ENCODE data around the gene TTLL1. TPM values are rescaled to one million over a fixed set of nuclear protein-coding genes. Genes with fewer than 3 reads are reported as not detected.

TTLL1 gene
- polyA plus RNA-seq, 3 donors, result 2.7 to 7.9 (median 2.9) TPM

GRCh38 chr22:43005106-43005505 lies 84.1 kb downstream of the TTLL1 start:
- no peak overlapping the region for H3K27ac ChIP-seq (ENCODE audit: low read depth, low read length)
- WGBS, 3 donors, result 42 to 78% (median 74%) methylated on average over 2 of the region's 2 CpGs

- no peak overlapping the region for H3K27ac ChIP-seq (ENCODE audit: low read depth, low read length)
- 52 to 56% (median 56%) methylated on average over 13 of the region's 13 CpGs for WGBS, 3 donors
Observed at GRCh38 chr22:43004362-43005035, 84.7 kb downstream of the TTLL1 start.

- WGBS, 3 donors, result 25 to 43% (median 42%) methylated on average over 5 of the region's 5 CpGs
- H3K27ac ChIP-seq (ENCODE audit: low read depth, low read length), result no peak overlapping the region
Observed at GRCh38 chr22:43002202-43002586, 87.0 kb downstream of the TTLL1 start.

GRCh38 chr22:43001271-43002201 lies 87.7 kb downstream of the TTLL1 start:
- no peak overlapping the region for H3K27ac ChIP-seq (ENCODE audit: low read depth, low read length)
- 35 to 47% (median 41%) methylated on average over 3 of the region's 3 CpGs for WGBS, 3 donors

- WGBS, 3 donors, result 77 to 91% (median 77%) methylated on average over 8 of the region's 8 CpGs
- H3K27ac ChIP-seq (ENCODE audit: low read depth, low read length), result no peak overlapping the region
Observed at GRCh38 chr22:43000441-43001175, 88.6 kb downstream of the TTLL1 start.

- WGBS, 3 donors, result 68 to 80% (median 73%) methylated on average over 6 of the region's 6 CpGs
- no peak overlapping the region for H3K27ac ChIP-seq (ENCODE audit: low read depth, low read length)
Observed at GRCh38 chr22:42997582-42998090, 91.6 kb downstream of the TTLL1 start.

DNA sequence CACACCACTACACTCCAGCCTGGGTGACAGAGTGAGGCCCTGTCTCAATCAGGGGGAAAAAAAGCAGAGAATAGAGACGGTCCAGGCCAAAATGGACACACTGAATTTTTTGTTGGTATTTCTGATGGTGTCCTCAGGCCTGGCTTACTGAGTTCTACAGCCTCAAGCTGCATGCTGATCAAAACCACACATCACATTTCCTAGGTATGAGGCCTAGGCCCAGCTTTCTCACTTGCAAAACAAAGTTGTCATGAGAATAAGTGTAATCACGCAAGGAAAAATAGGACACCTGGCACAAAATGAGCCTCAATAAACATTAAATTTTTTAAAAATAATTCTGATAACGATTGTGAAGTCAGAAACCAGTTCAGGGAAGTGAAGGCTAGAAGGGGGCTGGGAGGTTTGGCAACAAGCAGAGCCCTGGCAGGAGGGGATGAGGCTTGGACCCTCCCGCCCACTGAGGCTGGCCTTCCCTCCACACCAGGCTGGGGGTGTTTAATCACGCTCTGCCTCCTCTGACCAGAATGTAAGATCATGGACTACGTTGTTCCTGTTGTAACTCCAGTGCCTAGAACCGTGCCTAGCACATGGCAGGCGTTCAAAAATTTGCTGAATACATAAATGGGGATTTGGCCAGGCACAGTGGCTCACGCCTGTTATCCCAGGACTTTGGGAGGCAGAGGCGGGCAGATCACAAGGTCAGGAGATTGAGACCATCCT lies 92.4 kb downstream of the TTLL1 start:
- WGBS, 3 donors, result 32 to 61% (median 56%) methylated on average over 10 of the region's 10 CpGs

GRCh38 chr22:42995654-42996053 lies 93.5 kb downstream of the TTLL1 start:
- WGBS, 3 donors, result 36 to 84% (median 81%) methylated on average over 7 of the region's 7 CpGs
- H3K27ac ChIP-seq (ENCODE audit: low read depth, low read length), result peak overlapping the region; percentile 81

More for the DNA sequence above, 92.4 kb downstream of the TTLL1 start:
- H3K27ac ChIP-seq (ENCODE audit: low read depth, low read length), result no peak overlapping the region

DNA sequence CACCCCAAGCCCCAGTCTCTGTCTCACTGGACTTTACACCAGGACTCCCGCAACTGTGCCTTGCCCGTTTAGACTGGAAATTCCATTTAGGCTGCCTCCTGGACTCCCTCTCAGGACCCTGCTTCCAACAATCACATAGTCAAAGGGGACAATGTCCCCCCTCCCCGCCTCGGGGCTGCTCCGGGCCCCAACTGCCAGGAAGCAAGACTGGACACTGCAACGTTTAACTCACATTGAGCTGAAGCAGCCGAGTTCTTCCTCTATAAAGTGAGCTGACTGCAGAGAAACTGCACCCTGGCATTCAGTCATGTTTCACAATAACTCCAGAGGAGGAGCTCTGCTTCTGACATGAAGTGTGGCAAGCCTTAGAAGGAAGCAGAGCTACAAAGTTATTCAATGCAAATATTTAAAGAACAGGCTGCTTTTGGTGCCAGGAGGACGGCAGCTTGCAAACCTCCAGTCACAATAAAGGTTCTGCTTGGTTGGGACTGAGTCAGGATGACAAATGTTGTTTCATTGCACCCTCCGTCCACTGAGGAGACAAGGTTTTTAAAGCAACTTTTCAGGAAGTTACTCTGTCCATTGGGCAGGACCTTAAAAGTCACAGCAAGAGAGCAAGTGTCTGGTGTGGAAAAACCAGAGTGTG lies 94.2 kb downstream of the TTLL1 start:
- H3K27ac ChIP-seq (ENCODE audit: low read depth, low read length), result peak overlapping the region; percentile 82
- 10 to 25% (median 25%) methylated on average over 9 of the region's 9 CpGs for WGBS, 3 donors

- 73 to 90% (median 79%) methylated on average over 12 of the region's 12 CpGs for WGBS, 3 donors
- peak overlapping the region; percentile 82 for H3K27ac ChIP-seq (ENCODE audit: low read depth, low read length)
Observed at GRCh38 chr22:42994276-42994916, 94.8 kb downstream of the TTLL1 start.

DNA sequence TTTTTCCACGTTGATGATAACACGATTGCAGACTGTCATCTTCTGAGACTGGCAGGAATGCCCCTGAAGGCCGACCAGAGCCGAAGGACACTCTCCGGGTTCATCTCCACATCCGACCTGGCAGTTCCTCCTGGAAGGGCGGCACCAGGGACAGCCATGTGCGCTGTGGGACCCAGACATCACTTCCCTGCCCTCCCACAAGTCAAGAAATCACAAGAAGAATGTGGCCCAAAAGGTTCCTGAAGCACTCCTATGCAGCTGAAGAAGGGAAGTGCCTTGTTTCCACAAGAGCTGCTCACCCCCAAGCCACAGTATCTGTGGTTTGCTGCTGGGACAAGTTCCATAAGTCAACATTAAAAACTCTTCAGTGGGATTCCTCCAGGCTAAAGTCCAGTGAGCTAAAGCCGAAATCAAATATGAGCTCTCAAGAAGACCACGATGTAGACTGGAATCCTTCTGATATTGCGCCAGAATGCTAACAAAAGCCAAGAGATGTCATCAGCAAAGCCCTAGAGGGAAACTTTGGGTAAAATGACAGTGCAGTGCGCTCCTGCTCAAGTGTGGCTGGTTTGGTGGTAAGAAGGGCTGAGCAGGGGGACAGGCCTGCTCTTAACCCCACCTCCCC lies 95.4 kb downstream of the TTLL1 start:
- H3K27ac ChIP-seq (ENCODE audit: low read depth, low read length), result no peak overlapping the region
- WGBS, 3 donors, result 52 to 60% (median 56%) methylated on average over 12 of the region's 12 CpGs

- WGBS, 3 donors, result 66 to 75% (median 70%) methylated on average over 9 of the region's 9 CpGs
- no peak overlapping the region for H3K27ac ChIP-seq (ENCODE audit: low read depth, low read length)
Observed at GRCh38 chr22:42992886-42993479, 96.2 kb downstream of the TTLL1 start.

- H3K27ac ChIP-seq (ENCODE audit: low read depth, low read length), result no peak overlapping the region
- WGBS, 3 donors, result 93 to 100% (median 97%) methylated on average over 3 of the region's 3 CpGs
Observed at GRCh38 chr22:42992092-42992491, 97.1 kb downstream of the TTLL1 start.

- WGBS, 3 donors, result 19 to 83% (median 73%) methylated on average over 5 of the region's 5 CpGs
- no peak overlapping the region for H3K27ac ChIP-seq (ENCODE audit: low read depth, low read length)
Observed at GRCh38 chr22:42991010-42991651, 98.1 kb downstream of the TTLL1 start.

DNA sequence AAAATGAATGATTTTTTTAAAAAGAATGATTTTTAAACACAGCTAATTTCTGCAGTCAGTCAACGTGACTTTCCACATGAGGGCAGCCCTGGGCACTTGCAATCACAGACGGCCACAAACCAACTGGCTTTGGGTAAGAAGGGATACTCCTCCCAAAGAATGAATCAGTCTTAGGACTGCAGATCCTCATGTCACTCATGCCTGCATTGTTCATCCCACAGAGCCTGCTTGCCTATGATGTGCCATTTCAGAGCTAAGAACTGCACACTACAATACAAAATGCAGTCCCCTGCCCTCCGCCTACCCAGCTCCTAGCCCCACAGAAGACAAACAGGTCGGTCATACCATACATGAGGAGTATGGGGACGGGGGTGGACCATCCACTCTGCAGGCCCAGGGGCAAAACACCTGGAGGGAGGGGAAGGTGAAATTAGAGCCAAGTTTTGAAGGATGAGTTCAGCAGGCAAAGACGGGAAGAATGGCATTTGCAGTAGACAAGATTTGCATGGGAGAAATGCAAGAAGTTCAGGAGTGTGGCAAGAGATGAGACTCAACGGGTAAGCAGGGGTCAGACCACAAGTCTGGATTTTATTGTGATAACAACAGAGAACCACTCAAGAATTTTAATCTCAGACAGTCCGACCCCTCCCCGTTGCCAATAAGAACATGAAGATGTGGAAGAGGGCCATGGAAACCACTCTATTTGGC lies 98.9 kb downstream of the TTLL1 start:
- 54 to 76% (median 73%) methylated on average over 9 of the region's 9 CpGs for WGBS, 3 donors
- H3K27ac ChIP-seq (ENCODE audit: low read depth, low read length), result no peak overlapping the region
